IMR-90 (cell line): ENCODE results near the gene ALDH1B1. TPM values are rescaled to one million over a fixed set of nuclear protein-coding genes. Genes with fewer than 3 reads are reported as not detected.

Source experiments
- ATAC-seq: fragments of 200-7000 bp; cut with Tn5 transposase; 2 replicates; pipeline ENCODE4 v1.9.1; 2020; ENCODE audit warnings: low read depth, mild to moderate bottlenecking, moderate library complexity
- BruUV-seq: library from RNA; stranded (reverse); fragments of 400-500 nt; replicated peaks from 2 replicates; lab custom pipeline; 2021; lab: Mats Ljungman, UMichigan
- CTCF ChIA-PET: fragments of 300-600 bp; formaldehyde crosslinking; extraction: SDS; loops from one replicate; lab custom pipeline; 2021; ENCODE audit warnings: antibody characterized with exemption; lab: Yijun Ruan, JAX
- POLR2A ChIA-PET: fragments of 300-600 bp; sonication (Branson Sonifier 250); formaldehyde crosslinking; loops from one replicate; lab custom pipeline; 2022; ENCODE audit warnings: antibody characterized with exemption; ENCODE audit not compliant: unreplicated experiment; lab: Charles Lee
- DNase-seq: peaks from one replicate; pipeline ENCODE4 v3.0.0; 2013
- H2AFZ ChIP-seq: replicated peaks from 2 replicates; pipeline ENCODE3; 2013; ENCODE audit warnings: low read length, mild to moderate bottlenecking; ENCODE audit not compliant: poor library complexity
- H2AK5ac ChIP-seq: 2 replicates; pipeline ENCODE4 v1.6.1; 2013; ENCODE audit warnings: low read depth, low read length, inconsistent platforms
- H2AK9ac ChIP-seq: replicated peaks from 2 replicates; pipeline ENCODE3; 2013; ENCODE audit warnings: mild to moderate bottlenecking, low read depth, low read length, moderate library complexity; ENCODE audit not compliant: poor library complexity
- H2BK120ac ChIP-seq: 2 replicates; pipeline ENCODE4 v1.6.1; 2013; ENCODE audit warnings: low read depth, low read length, inconsistent platforms
- H2BK15ac ChIP-seq: 3 replicates; pipeline ENCODE4 v1.6.1; 2013; ENCODE audit warnings: low read depth, low read length, inconsistent platforms
- H2BK20ac ChIP-seq: 2 replicates; pipeline ENCODE4 v1.6.1; 2013; ENCODE audit warnings: low read depth, mild to moderate bottlenecking, inconsistent platforms, low read length, moderate library complexity
- H2BK5ac ChIP-seq: 2 replicates; pipeline ENCODE4 v1.6.1; 2013; ENCODE audit warnings: mild to moderate bottlenecking, low read depth, low read length, inconsistent platforms; ENCODE audit not compliant: poor library complexity, severe bottlenecking
- H3K14ac ChIP-seq: replicated peaks from 2 replicates; pipeline ENCODE4 v1.6.1; 2013; ENCODE audit warnings: low read depth, low read length, inconsistent platforms
- H3K18ac ChIP-seq: 2 replicates; pipeline ENCODE4 v1.6.1; 2013; ENCODE audit warnings: low read depth, low read length, control low read depth
- H3K23ac ChIP-seq: 2 replicates; pipeline ENCODE4 v1.6.1; 2013; ENCODE audit warnings: low read depth, low read length, inconsistent platforms
- H3K27ac ChIP-seq: 2 replicates; pipeline ENCODE4 v1.5.1; 2013; ENCODE audit warnings: mild to moderate bottlenecking, control low read depth, low read length; ENCODE audit not compliant: insufficient read depth
- H3K27me3 ChIP-seq: 2 replicates; pipeline ENCODE4 v1.6.1; 2013; ENCODE audit warnings: low read length; ENCODE audit not compliant: control insufficient read depth, insufficient read depth
- H3K36me3 ChIP-seq: 2 replicates; pipeline ENCODE4 v1.6.1; 2013; ENCODE audit warnings: low read length, mixed read lengths; ENCODE audit not compliant: control insufficient read depth, insufficient read depth
- H3K4ac ChIP-seq: 2 replicates; pipeline ENCODE4 v1.6.1; 2013; ENCODE audit warnings: low read depth, low read length, inconsistent platforms
- H3K4me1 ChIP-seq: 2 replicates; pipeline ENCODE4 v1.6.1; 2013; ENCODE audit warnings: low read length, mixed read lengths; ENCODE audit not compliant: control insufficient read depth, insufficient read depth
- H3K4me2 ChIP-seq: 2 replicates; pipeline ENCODE4 v1.6.1; 2013; ENCODE audit warnings: low read depth, mild to moderate bottlenecking, control low read depth, low read length, moderate library complexity
- H3K4me3 ChIP-seq: 2 replicates; pipeline ENCODE4 v1.5.1; 2013; ENCODE audit warnings: low read depth, mild to moderate bottlenecking, control low read depth, low read length, moderate library complexity; ENCODE audit not compliant: insufficient read depth
- H3K56ac ChIP-seq: 2 replicates; pipeline ENCODE4 v1.6.1; 2013; ENCODE audit warnings: low read length, inconsistent platforms; ENCODE audit not compliant: insufficient read depth; ENCODE audit errors: extremely low read depth
- H3K79me1 ChIP-seq, 2 experiments: 2 replicates each; pipeline ENCODE4 v1.6.1; 2013; ENCODE audit warnings: low read length in 2 of 2, inconsistent platforms in 1 of 2, low read depth in 1 of 2
- H3K9ac ChIP-seq: 2 replicates; pipeline ENCODE4 v1.6.1; 2013; ENCODE audit warnings: low read depth, low read length, control low read depth
- H3K9me1 ChIP-seq: 2 replicates; pipeline ENCODE4 v1.6.1; 2013; ENCODE audit warnings: low read length, inconsistent platforms; ENCODE audit not compliant: insufficient read depth
- H3K9me3 ChIP-seq: 2 replicates; pipeline ENCODE4 v1.6.1; 2013; ENCODE audit warnings: low read length; ENCODE audit not compliant: control insufficient read depth, insufficient read depth
- H4K20me1 ChIP-seq: 2 replicates; pipeline ENCODE4 v1.6.1; 2013; ENCODE audit warnings: low read length, inconsistent platforms; ENCODE audit not compliant: insufficient read depth
- H4K5ac ChIP-seq: 2 replicates; pipeline ENCODE4 v1.6.1; 2013; ENCODE audit warnings: mild to moderate bottlenecking, low read depth, low read length, control low read depth
- H4K8ac ChIP-seq, 2 experiments: 2 replicates each; pipeline ENCODE4 v1.6.1; 2013; ENCODE audit warnings: low read depth in 2 of 2, low read length in 2 of 2, control low read depth in 1 of 2, inconsistent platforms in 1 of 2
- H4K91ac ChIP-seq: 2 replicates; pipeline ENCODE4 v1.6.1; 2013; ENCODE audit warnings: low read depth, low read length, inconsistent platforms; ENCODE audit not compliant: insufficient read depth
- CEBPB ChIP-seq: IDR thresholded peaks from 2 replicates; pipeline ENCODE4 v1.6.1; 2012; ENCODE audit warnings: low read depth, low read length, improper control_type of control experiment
- RAD21 ChIP-seq: IDR thresholded peaks from 2 replicates; pipeline ENCODE4 v1.6.1; 2012; ENCODE audit warnings: low read length, improper control_type of control experiment
- WGBS, 2 experiments: methylation state at CpG; one replicate each; pipeline versions ENCODE4 v1.1.5 to v1.1.7; 2013; ENCODE audit warnings: missing lambda C conversion rate in 2 of 2; ENCODE audit not compliant: insufficient read length in 1 of 2; ENCODE audit errors: extremely low coverage in 2 of 2; 5-methylcytosine and 5-hydroxymethylcytosine counted together
- dilution Hi-C: fragments of 300-500 bp; cut with HindIII; formaldehyde crosslinking; loops from one replicate; pipeline ENCODE4 v1.14.3; 2018; ENCODE audit warnings: low sequenced_read_pairs; ENCODE audit not compliant: unreplicated experiment
- in situ Hi-C: fragments of 300-500 bp; cut with MboI; formaldehyde crosslinking; loops from 3 replicates; pipeline ENCODE4 v1.14.3; 2019; ENCODE audit warnings: low sequenced_read_pairs, inconsistent platforms, mixed read lengths
- intact Hi-C: fragments of 100-400 bp; cut with micrococcal nuclease; formaldehyde crosslinking; loops from 2 replicates; pipeline ENCODE4 v1.10.0; 2022
- polyA plus RNA-seq, 3 experiments: library from polyadenylated mRNA; depleted of rRNA; stranded (reverse); fragments of >200 nt; gene quantifications; 2 replicates each; pipeline ENCODE4 v1.2.3, GENCODE V29; 2012; ENCODE audit warnings: low replicate concordance in 1 of 3
- total RNA-seq: library from RNA; depleted of rRNA; stranded (reverse); fragments of >200 nt; gene quantifications from 2 replicates; pipeline ENCODE4 v1.2.3, GENCODE V29; 2012

The ALDH1B1 gene
- total and polyA plus RNA-seq, 2 of the 4 experiments (the other 2 are of a cell fraction): 29.6 to 37.6 TPM

DNA sequence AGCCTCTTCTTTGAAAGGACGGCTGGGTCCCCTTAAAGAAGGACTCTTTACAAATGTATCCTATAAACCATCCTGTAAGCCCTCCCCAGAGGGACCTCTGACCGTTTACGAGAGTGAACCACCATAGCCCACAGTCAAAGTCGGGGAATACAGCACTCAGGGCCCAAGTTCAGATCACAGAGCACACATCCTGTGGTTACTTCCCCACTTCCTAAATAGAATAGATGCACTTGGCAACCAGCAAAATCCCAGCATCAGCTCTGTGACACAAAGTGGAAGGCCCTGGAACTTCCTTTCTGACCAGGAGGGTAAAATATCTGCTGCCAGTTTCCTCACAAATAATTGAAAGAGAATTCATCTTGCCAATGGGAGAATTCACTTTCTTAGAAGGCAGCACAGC, 38.6 kb downstream of the ALDH1B1 start:
- Histone ChIP-seq H3K56ac (no peak overlapping the region), H3K36me3 (no peaks in the 10 kb centered on the region), H4K91ac (no peak overlapping the region), H4K5ac (no peak overlapping the region), H3K14ac (no peak overlapping the region), H3K27ac (no peak overlapping the region), H3K4me3 (no peak overlapping the region), H2BK120ac (no peak overlapping the region), H4K20me1 (no peaks in the 10 kb centered on the region), H3K23ac (no peak overlapping the region), H2BK5ac (no peak overlapping the region), H3K4me1 (peaks cover 5% of the 10 kb centered on the region; the same call in 1 of the 2 replicates), H2BK20ac (no peak overlapping the region), H3K9ac (no peak overlapping the region), H2BK15ac (no peak overlapping the region), H2AK5ac (no peak overlapping the region), H3K9me1 (no peaks in the 10 kb centered on the region), H3K4ac (no peak overlapping the region), H3K27me3 (peaks cover 36% of the 10 kb centered on the region), H3K4me2 (no peak overlapping the region), H3K79me1 (no peaks in the 10 kb centered on the region), H3K9me3 (no peaks in the 10 kb centered on the region), H2AK9ac (no peak overlapping the region), H2AFZ (no peak overlapping the region), H4K8ac (no peak overlapping the region), H3K18ac (no peak overlapping the region)
- no peak for ATAC-seq
- no CpG with 5 or more reads among the region's 4 CpGs for WGBS, 2 experiments
- in situ Hi-C loops (no loop called here), intact Hi-C loops (no loop called here), dilution Hi-C loops (no loop called here)
- POLR2A ChIA-PET: no interaction called here
- CTCF ChIA-PET: no interaction called here
- no TSS peak for BruUV-seq
- no peak for DNase-seq
- TF ChIP-seq CEBPB (no peak), RAD21 (no peak)
